Measurements from ENCODE around the gene ANO2.

ANO2 gene

DNA sequence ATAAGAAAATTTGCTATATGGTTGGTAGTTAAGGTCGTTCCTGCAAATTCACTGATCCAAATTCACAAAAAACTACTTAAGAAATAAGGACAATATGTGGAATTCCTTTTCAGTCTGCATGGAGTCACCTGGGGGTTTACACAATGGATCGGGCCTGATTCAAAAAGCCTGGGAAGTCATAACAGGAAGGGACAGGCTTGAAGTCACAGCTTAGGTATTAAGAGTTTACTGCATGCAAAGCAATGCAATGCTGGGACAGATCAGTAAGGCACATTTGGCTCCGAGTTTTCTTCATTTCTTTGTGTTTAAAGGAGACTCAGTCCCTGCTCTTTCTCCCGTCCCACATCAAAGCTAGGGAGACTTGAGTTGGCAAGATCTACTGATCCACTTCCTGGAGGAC, 359.9 kb downstream of the ANO2 start:
- Histone ChIP-seq H3K27me3 (replicated peaks) (no peaks in the 10 kb centered on the region), H3K4me3 (ENCODE audit: low read depth, low read length) (no peak overlapping the region), H3K27ac (no peak overlapping the region), H3K36me3 (replicated peaks) (no peaks in the 10 kb centered on the region)
- no peak for DNase-seq
- TF ChIP-seq, protein P1, sequence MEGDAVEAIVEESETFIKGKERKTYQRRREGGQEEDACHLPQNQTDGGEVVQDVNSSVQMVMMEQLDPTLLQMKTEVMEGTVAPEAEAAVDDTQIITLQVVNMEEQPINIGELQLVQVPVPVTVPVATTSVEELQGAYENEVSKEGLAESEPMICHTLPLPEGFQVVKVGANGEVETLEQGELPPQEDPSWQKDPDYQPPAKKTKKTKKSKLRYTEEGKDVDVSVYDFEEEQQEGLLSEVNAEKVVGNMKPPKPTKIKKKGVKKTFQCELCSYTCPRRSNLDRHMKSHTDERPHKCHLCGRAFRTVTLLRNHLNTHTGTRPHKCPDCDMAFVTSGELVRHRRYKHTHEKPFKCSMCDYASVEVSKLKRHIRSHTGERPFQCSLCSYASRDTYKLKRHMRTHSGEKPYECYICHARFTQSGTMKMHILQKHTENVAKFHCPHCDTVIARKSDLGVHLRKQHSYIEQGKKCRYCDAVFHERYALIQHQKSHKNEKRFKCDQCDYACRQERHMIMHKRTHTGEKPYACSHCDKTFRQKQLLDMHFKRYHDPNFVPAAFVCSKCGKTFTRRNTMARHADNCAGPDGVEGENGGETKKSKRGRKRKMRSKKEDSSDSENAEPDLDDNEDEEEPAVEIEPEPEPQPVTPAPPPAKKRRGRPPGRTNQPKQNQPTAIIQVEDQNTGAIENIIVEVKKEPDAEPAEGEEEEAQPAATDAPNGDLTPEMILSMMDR (IDR thresholded peaks at IDR 0.05; ENCODE audit: low read depth, low read length, missing control alignments) = no peak
- in situ Hi-C loops (cut with HindIII; ENCODE audit: low pct_ligation_motif_present, low sequenced_read_pairs) = no loop called here

DNA sequence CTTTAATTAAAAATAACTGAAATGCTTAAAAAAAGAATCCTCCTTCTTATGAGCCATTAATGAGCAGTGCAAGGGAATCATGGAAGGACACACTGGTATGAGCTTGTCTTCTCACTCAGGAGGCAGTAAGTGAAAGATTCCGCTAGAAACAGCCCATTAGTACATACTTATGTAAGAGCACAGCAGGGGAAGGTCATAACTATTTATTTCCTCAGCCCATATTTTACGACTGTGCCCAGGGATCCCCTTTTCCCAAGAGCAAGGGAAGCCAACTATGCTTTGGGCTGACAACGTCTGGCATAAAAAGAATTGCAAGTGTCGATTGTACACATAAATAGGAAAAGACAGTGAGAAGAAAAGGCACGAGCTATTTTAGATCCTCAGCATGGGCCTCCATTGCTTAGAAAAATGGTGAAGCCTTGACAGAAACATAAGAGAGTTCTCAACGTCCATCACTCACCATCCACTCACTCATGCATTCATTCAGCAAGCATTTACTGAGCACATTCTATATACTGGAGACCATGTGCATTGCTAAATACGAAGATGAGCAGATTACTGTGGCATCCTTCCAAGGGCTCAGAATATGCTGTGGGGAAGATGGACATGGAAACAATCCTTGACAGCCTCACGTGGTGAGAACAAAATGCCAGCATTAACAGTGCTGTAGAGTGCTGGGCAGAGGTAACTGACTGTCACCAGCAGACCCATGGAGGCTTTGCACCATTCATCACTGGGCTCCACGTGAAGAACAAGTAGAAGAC, 360.5 kb downstream of the ANO2 start:
- no peak overlapping the region for H3K27ac ChIP-seq
- TF ChIP-seq, protein P1 (IDR thresholded peaks at IDR 0.05; ENCODE audit: low read depth, low read length, missing control alignments) = no peak
- no peak for DNase-seq
- H3K36me3 ChIP-seq (replicated peaks) = no peaks in the 10 kb centered on the region
- no peak overlapping the region for H3K4me3 ChIP-seq (ENCODE audit: low read depth, low read length)
- no peaks in the 10 kb centered on the region for H3K27me3 ChIP-seq (replicated peaks)
- in situ Hi-C loops (cut with HindIII; ENCODE audit: low pct_ligation_motif_present, low sequenced_read_pairs) = no loop called here

DNA sequence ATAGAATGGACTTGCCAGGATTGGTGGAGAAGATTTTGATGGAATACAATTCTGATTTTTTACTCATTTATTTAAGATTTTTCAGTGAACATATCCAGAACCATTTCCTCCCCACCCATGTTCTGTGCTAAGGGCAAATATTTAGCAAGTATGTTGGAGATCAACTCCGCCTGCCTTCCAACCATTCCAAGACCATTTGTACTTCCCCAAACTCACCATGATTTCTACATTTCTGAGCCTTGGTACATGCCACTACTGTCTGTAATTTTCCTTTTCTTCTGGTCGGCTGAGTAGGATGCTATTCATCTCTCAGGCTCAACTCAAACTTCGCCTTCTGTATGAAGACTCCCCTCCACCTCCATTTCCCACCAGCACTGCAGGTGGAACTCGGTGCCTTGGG, 362.5 kb downstream of the ANO2 start:
- H3K36me3 ChIP-seq (replicated peaks) = no peaks in the 10 kb centered on the region
- H3K4me3 ChIP-seq (ENCODE audit: low read depth, low read length) = no peak overlapping the region
- no peak overlapping the region for H3K27ac ChIP-seq
- no peak for DNase-seq
- in situ Hi-C loops (cut with HindIII; ENCODE audit: low pct_ligation_motif_present, low sequenced_read_pairs) = no loop called here
- TF ChIP-seq, protein P1 (IDR thresholded peaks at IDR 0.05; ENCODE audit: low read depth, low read length, missing control alignments) = no peak
- no peaks in the 10 kb centered on the region for H3K27me3 ChIP-seq (replicated peaks)

DNA sequence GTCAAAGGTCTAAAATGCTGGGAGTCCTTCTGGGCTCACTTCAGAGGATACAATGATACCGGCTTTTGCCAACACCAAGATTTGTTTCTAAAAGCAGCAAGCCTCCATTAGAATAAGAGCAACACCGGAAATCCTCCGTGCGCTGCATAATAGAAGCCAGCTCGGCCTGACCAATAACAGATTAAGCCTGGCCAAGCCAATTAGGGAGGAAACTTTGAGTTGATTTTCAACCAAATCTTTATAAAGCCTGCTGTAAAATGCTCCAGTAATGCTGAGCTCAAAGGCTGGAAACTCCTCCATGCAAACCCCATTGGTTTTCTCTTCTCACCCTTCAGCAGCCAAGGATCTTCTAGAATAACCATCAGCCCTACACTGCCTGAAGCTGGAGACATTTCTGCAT, 363.0 kb downstream of the ANO2 start:
- in situ Hi-C loops (cut with HindIII; ENCODE audit: low pct_ligation_motif_present, low sequenced_read_pairs) = no loop called here
- no peaks in the 10 kb centered on the region for H3K36me3 ChIP-seq (replicated peaks)
- no peak overlapping the region for H3K4me3 ChIP-seq (ENCODE audit: low read depth, low read length)
- TF ChIP-seq, protein P1 (IDR thresholded peaks at IDR 0.05; ENCODE audit: low read depth, low read length, missing control alignments) = no peak
- DNase-seq = no peak
- H3K27me3 ChIP-seq (replicated peaks) = no peaks in the 10 kb centered on the region
- H3K27ac ChIP-seq = no peak overlapping the region

DNA sequence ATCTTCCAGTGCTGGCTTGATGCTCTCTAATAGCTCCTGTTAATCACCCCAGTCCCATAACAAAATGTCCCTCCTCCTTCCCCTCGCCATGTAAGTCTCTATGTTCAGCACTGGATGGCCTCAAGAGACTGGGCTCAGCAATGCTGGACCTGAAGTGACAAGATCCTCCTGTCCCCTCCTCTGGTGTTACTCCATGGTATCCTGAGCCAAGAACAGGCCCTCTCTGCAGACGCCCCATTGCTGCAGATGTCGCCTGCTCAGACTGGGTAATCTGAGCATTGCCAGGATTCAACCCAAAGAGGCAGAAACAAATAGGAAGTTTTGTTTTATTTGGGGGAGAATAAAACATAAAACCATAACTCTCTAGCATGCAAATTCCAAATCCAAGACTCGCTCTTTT, 363.4 kb downstream of the ANO2 start:
- in situ Hi-C loops (cut with HindIII; ENCODE audit: low pct_ligation_motif_present, low sequenced_read_pairs) = no loop called here
- no peak for DNase-seq
- Histone ChIP-seq H3K27me3 (replicated peaks) (no peaks in the 10 kb centered on the region), H3K27ac (no peak overlapping the region), H3K4me3 (ENCODE audit: low read depth, low read length) (no peak overlapping the region), H3K36me3 (replicated peaks) (no peaks in the 10 kb centered on the region)
- TF ChIP-seq, protein P1 (IDR thresholded peaks at IDR 0.05; ENCODE audit: low read depth, low read length, missing control alignments) = no peak

DNA sequence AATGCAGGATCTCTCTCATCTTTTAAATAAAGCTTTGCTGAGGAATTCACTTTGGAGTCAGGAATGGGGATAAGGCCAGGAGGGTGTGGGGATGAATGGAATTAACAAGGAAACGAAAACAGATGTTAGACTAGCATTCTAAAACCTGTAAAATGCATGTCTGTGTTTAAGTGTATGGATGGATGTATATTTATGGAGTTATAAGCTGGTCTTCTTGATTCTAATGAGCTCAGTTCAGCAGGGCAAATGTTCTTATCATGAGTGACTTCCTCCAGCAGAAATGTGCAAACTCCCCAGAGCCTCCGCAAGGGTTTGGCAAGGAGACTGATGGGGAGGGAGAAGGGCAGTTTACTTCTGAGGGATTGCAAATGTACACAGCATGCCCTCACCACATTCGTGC, 364.0 kb downstream of the ANO2 start:
- no peak for DNase-seq
- Histone ChIP-seq H3K4me3 (ENCODE audit: low read depth, low read length) (no peak overlapping the region), H3K36me3 (replicated peaks) (no peaks in the 10 kb centered on the region), H3K27ac (no peak overlapping the region), H3K27me3 (replicated peaks) (no peaks in the 10 kb centered on the region)
- TF ChIP-seq, protein P1 (IDR thresholded peaks at IDR 0.05; ENCODE audit: low read depth, low read length, missing control alignments) = no peak
- in situ Hi-C loops (cut with HindIII; ENCODE audit: low pct_ligation_motif_present, low sequenced_read_pairs) = no loop called here
